ENCODE measurements around the gene NAV2. TPM values are rescaled to one million over a fixed set of nuclear protein-coding genes. Genes with fewer than 3 reads are reported as not detected.

Gene NAV2
- total RNA-seq, 1 donor from 2014 or later = 10.3 TPM

DNA sequence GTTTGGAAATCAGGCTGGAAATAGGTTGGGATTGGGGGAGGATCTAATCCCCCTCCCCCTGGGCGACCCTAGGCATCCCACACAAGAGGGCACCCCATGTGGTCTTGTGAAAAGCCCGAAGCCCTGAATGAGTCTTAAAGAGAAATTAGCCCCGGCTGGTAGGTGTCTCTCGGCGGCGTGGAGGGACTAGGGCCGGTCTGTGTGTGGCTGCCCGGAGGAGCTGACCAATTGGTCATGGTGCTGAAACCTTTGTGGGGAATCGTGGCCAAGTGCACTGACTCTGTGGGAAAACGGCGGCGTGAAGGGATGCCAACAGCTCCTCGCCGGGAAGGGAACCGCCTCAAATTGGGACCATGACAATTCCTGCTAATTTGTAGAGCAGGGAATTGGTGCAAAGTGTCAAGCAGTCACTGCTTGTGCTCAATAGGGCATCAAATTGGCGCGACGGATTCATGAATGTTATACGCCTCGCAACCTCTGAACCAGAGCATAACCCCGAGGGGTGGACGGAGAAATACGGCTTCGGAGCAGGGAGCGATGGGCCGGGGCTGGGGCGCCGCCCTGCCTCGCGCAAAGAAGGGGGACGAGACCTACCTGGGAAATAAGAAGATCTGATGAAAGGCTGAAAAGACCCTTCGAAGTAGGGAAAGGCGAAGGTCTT, 446.1 kb downstream of the NAV2 start:
- H3K4me1 Mint-ChIP-seq = peaks cover 25% of the 10 kb centered on the region
- DNase-seq (no peak), ATAC-seq (ENCODE audit: low read depth) (no peak)
- intact Hi-C loops (cut with micrococcal nuclease) = no loop called here
- no peak overlapping the region for H3K4me3 Mint-ChIP-seq
- POLR2A ChIA-PET = no interaction called here
- CTCF ChIA-PET = no interaction called here
- H3K36me3 Mint-ChIP-seq (ENCODE audit: low read depth) = peaks cover 2% of the 10 kb centered on the region
- peaks cover 3% of the 10 kb centered on the region for H3K9me3 Mint-ChIP-seq
- H3K27ac Mint-ChIP-seq = peak overlapping the region; percentile 19
- peaks cover 72% of the 10 kb centered on the region for H3K27me3 Mint-ChIP-seq
- TF ChIP-seq CTCF (IDR thresholded peaks at IDR 0.05) = no peak

- intact Hi-C loops (cut with micrococcal nuclease) = no loop called here
- DNase-seq = no peak
- Mint-ChIP-seq H3K27ac (no peak overlapping the region), H3K9me3 (peaks cover 3% of the 10 kb centered on the region), H3K27me3 (peaks cover 77% of the 10 kb centered on the region), H3K4me1 (peaks cover 25% of the 10 kb centered on the region), H3K36me3 (ENCODE audit: low read depth) (peaks cover 2% of the 10 kb centered on the region), H3K4me3 (no peak overlapping the region)
- POLR2A ChIA-PET = no interaction called here
- ATAC-seq (ENCODE audit: low read depth) = no peak
- CTCF ChIA-PET = no interaction called here
- TF ChIP-seq CTCF (IDR thresholded peaks at IDR 0.05) = no peak
Observed at GRCh38 chr11:20159466-20160381, 447.1 kb downstream of the NAV2 start.

DNA sequence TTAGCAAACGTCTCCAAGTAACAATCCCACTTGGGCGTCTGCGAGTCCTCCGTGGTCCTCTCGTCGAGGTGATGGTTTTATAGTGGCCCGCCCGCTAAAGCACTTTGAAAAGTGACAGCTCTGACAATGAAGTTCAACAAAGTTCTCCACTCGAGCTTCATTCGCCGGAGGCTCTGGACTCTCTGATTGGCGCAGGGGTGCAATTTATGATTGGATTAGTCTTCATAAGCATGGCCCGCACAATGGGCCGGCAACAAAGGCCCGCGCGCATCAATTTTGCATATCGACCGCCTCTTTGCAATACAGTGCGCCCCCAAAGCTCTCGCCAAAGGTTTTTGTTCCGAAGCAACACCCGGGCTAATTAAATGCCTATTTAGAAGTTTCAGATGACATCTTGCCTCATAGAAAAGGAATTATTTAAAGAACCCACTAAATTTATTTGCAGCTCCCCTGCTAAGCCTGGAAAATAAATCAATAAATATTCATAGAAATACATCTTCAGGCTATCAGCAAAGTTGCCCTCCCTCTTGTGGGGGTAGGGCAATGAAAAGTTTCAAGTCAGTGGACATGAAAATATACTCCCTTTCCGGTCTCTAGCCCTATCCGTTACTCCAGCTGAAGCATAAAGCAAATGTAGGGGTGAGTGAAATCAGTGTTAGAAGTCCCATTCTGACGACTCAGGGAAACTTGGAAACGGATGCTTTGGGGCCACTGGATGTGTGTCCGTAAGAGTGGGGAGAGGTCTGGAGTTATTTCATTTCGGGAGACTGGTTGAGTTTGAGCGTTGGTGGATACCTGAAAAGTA, 448.0 kb downstream of the NAV2 start, which contains the start of gene DBX1:
Gene DBX1, minus strand, starts transcription at position 51 of the 805 bp plus-strand sequence. CDS start 151 bp downstream, outside the sequence.
- intact Hi-C loops (cut with micrococcal nuclease) = no loop called here
- CTCF ChIA-PET = no interaction called here

GRCh38 chr11:20161230-20161918, 448.7 kb downstream of the NAV2 start:
- ATAC-seq (ENCODE audit: low read depth) (no peak), DNase-seq (no peak)
- intact Hi-C loops (cut with micrococcal nuclease) = no loop called here
- H3K4me3 Mint-ChIP-seq = no peak overlapping the region
- H3K36me3 Mint-ChIP-seq (ENCODE audit: low read depth) = peaks cover 2% of the 10 kb centered on the region
- no peak overlapping the region for H3K27ac Mint-ChIP-seq
- peaks cover 3% of the 10 kb centered on the region for H3K9me3 Mint-ChIP-seq
- ChIA-PET POLR2A (no interaction called here), CTCF (no interaction called here)
- peaks cover 75% of the 10 kb centered on the region for H3K27me3 Mint-ChIP-seq
- peaks cover 18% of the 10 kb centered on the region for H3K4me1 Mint-ChIP-seq
- TF ChIP-seq CTCF (IDR thresholded peaks at IDR 0.05) = no peak

More for the DNA sequence above, 448.0 kb downstream of the NAV2 start, which contains the start of gene DBX1:
- no peak within 1 kb of the TSS for H3K4me3 Mint-ChIP-seq
- peaks cover 2% of the 10 kb centered on the region for H3K36me3 Mint-ChIP-seq (ENCODE audit: low read depth)
- POLR2A ChIA-PET = no interaction called here
- ATAC-seq (ENCODE audit: low read depth) (no peak), DNase-seq (no peak)
- no peak for TF ChIP-seq CTCF (IDR thresholded peaks at IDR 0.05)
- peaks cover 78% of the 10 kb centered on the region for H3K27me3 Mint-ChIP-seq
- H3K4me1 Mint-ChIP-seq = peaks cover 24% of the 10 kb centered on the region
- peaks cover 3% of the 10 kb centered on the region for H3K9me3 Mint-ChIP-seq
- no peak within 1 kb of the TSS for H3K27ac Mint-ChIP-seq

All from activated B cell treated with CpG ODN at 0.5 μM for 24 hours (primary cell).